ENCODE measurements around the gene CGNL1. TPM values are rescaled to one million over a fixed set of nuclear protein-coding genes. Genes with fewer than 3 reads are reported as not detected.

The CGNL1 gene
- total RNA-seq, 2 donors from 2014 or later = 11.8 to 33.5 TPM

DNA sequence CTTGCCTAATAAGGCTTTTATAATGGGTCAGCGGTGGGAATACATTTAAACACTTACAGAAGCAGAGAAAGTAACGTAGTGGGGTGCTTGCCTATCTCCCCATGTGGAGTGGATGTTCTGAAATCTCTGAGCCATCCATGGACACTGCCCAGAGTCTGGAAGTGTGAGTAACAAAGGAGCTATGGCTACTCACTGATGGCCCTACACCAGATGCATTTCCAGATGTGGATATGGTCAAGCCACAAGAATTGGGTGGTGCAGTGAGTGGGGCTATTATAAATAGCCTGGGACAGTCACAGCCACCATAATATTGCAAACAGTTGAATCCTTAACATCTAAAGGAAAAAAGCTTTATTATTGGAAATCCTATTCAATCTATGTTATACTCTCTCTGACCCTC is 96.6 kb downstream of the CGNL1 start:
- H3K36me3 ChIP-seq = no peaks in the 10 kb centered on the region
- ATAC-seq (ENCODE audit: insufficient number of reproducible peaks, low FRiP score, low read depth) = no peak

GRCh38 chr15:57476533-57476975 is 100.2 kb downstream of the CGNL1 start:
- ATAC-seq (ENCODE audit: insufficient number of reproducible peaks, low FRiP score, low read depth) (peak; percentile 64), DNase-seq (ENCODE audit: low spot score) (no peak)
- H3K27ac ChIP-seq = peak overlapping the region; percentile 37 to 67
- H3K4me1 ChIP-seq (ENCODE audit: control insufficient read depth in 1 of 2, low read depth in 2 of 2) = peaks cover 18 to 43% of the 10 kb centered on the region in 2 donors
- no peak overlapping the region for H3K4me3 ChIP-seq
- TF ChIP-seq CTCF (IDR thresholded peaks at IDR 0.05) = no peak
- no peaks in the 10 kb centered on the region for H3K9me3 ChIP-seq
- H3K27me3 ChIP-seq (replicated peaks; ENCODE audit: insufficient read depth) = no peaks in the 10 kb centered on the region
- H3K36me3 ChIP-seq = no peaks in the 10 kb centered on the region

More for the DNA sequence above, 96.6 kb downstream of the CGNL1 start:
- no peaks in the 10 kb centered on the region for H3K27me3 ChIP-seq (replicated peaks; ENCODE audit: insufficient read depth)
- no peak for DNase-seq (ENCODE audit: low spot score)
- no peak overlapping the region for H3K27ac ChIP-seq
- H3K9me3 ChIP-seq = no peaks in the 10 kb centered on the region
- no peak for TF ChIP-seq CTCF (IDR thresholded peaks at IDR 0.05)
- H3K4me1 ChIP-seq (ENCODE audit: control insufficient read depth in 1 of 2, low read depth in 2 of 2) = peaks cover 13 to 24% of the 10 kb centered on the region in 2 donors
- no peak overlapping the region for H3K4me3 ChIP-seq

DNA sequence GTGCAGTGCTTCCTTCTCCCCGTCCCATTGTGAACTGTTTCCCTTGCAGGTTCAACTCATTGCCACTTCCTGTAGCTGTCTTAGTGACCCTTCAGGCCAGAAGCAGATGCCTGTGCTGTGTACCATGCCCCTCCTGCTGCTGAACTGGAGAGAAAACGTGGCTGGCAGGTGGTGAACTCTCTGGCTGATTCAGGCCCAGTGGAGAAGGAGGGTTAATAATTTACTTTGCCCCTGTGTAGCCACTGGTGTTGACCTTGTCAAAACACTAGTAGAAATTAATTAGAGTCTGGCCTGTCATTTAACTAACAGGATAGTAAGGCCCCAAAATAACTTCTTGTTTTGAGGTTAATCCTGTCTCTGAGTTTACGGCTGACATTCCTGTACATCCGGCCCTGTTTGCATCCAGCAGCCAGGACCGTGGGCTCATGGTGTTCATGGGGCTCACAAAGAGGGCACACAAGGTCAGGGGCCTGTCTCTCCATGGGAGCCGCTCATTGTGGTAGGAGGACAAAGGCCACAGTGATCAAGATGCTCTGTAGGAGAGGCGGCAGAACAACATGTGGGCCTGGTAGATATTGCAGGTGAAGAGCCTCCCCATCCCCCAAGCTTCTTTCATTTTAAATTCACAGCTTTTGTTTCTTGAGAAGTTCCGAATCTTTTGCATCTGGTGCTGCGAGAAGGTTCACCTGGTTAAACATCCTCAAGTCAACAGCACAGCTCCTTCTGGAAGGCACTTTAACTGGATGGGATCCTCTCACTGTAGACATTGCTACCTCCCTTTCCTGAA is 101.6 kb downstream of the CGNL1 start:
- Histone ChIP-seq H3K4me1 (ENCODE audit: control insufficient read depth in 1 of 2, low read depth in 2 of 2) (peaks cover 18 to 43% of the 10 kb centered on the region in 2 donors), H3K4me3 (no peak overlapping the region), H3K36me3 (no peaks in the 10 kb centered on the region), H3K27me3 (replicated peaks; ENCODE audit: insufficient read depth) (no peaks in the 10 kb centered on the region), H3K27ac (peak overlapping the region; percentile 37 to 67), H3K9me3 (no peaks in the 10 kb centered on the region)
- ATAC-seq (ENCODE audit: insufficient number of reproducible peaks, low FRiP score, low read depth) (no peak), DNase-seq (ENCODE audit: low spot score) (no peak)
- TF ChIP-seq CTCF (IDR thresholded peaks at IDR 0.05) = no peak

GRCh38 chr15:57479005-57479404 is 102.7 kb downstream of the CGNL1 start:
- H3K27ac ChIP-seq = no peak overlapping the region
- DNase-seq (ENCODE audit: low spot score) (no peak), ATAC-seq (ENCODE audit: insufficient number of reproducible peaks, low FRiP score, low read depth) (no peak)
- no peaks in the 10 kb centered on the region for H3K36me3 ChIP-seq
- TF ChIP-seq CTCF (IDR thresholded peaks at IDR 0.05) = no peak
- H3K9me3 ChIP-seq = no peaks in the 10 kb centered on the region
- no peak overlapping the region for H3K4me3 ChIP-seq
- no peaks in the 10 kb centered on the region for H3K27me3 ChIP-seq (replicated peaks; ENCODE audit: insufficient read depth)
- H3K4me1 ChIP-seq (ENCODE audit: control insufficient read depth in 1 of 2, low read depth in 2 of 2) = peaks cover 18 to 43% of the 10 kb centered on the region in 2 donors

- no peaks in the 10 kb centered on the region for H3K36me3 ChIP-seq
- H3K9me3 ChIP-seq = no peaks in the 10 kb centered on the region
- H3K27ac ChIP-seq = no peak overlapping the region
- H3K4me3 ChIP-seq = no peak overlapping the region
- ATAC-seq (ENCODE audit: insufficient number of reproducible peaks, low FRiP score, low read depth) (no peak), DNase-seq (ENCODE audit: low spot score) (no peak)
- TF ChIP-seq CTCF (IDR thresholded peaks at IDR 0.05) = no peak
- H3K27me3 ChIP-seq (replicated peaks; ENCODE audit: insufficient read depth) = no peaks in the 10 kb centered on the region
- peaks cover 17 to 48% of the 10 kb centered on the region in 2 donors for H3K4me1 ChIP-seq (ENCODE audit: control insufficient read depth in 1 of 2, low read depth in 2 of 2)
Observed at GRCh38 chr15:57481038-57481705, 104.9 kb downstream of the CGNL1 start.
